GM12872 (cell line): ENCODE results near the gene XCL2.

Source experiments
- TF ChIP-seq, protein P1 (sequence below): IDR thresholded peaks from 3 replicates; pipeline ENCODE4 v1.5.1; 2011; ENCODE audit warnings: low read depth, mild to moderate bottlenecking, low read length, moderate library complexity; ENCODE audit not compliant: insufficient read depth

Gene XCL2

DNA sequence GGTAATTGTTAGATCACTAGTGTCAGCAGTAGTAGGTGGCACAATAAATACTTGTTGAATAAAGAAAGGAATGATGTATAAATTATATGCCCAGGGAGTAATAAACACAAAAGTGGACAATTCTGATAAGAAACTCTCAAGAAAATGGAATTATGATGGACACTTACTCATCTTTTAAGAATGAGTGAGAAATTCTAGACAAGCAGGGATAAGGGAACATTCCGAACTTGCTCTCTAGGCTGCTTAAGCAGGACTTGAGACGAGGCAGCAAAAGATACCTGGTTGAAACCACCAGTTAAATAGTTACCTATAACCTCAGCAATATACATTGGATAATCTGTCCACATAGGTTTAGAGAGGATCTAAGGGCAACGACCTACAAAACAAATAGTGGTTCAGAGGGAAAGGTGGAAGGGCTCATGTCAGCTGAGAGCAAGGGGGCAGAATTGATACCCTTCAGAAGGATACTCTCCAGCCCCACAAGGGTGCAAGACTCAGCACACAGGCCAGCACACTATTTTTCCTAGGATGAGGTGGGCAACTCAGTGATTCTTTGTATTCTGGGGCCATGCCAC, 46.3 kb downstream of the XCL2 start:
- TF ChIP-seq, protein P1, sequence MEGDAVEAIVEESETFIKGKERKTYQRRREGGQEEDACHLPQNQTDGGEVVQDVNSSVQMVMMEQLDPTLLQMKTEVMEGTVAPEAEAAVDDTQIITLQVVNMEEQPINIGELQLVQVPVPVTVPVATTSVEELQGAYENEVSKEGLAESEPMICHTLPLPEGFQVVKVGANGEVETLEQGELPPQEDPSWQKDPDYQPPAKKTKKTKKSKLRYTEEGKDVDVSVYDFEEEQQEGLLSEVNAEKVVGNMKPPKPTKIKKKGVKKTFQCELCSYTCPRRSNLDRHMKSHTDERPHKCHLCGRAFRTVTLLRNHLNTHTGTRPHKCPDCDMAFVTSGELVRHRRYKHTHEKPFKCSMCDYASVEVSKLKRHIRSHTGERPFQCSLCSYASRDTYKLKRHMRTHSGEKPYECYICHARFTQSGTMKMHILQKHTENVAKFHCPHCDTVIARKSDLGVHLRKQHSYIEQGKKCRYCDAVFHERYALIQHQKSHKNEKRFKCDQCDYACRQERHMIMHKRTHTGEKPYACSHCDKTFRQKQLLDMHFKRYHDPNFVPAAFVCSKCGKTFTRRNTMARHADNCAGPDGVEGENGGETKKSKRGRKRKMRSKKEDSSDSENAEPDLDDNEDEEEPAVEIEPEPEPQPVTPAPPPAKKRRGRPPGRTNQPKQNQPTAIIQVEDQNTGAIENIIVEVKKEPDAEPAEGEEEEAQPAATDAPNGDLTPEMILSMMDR: no peak

GRCh38 chr1:168491527-168492164, 52.2 kb downstream of the XCL2 start:
- TF ChIP-seq, protein P1: no peak
